ENCODE data around the gene C1S.

DNA sequence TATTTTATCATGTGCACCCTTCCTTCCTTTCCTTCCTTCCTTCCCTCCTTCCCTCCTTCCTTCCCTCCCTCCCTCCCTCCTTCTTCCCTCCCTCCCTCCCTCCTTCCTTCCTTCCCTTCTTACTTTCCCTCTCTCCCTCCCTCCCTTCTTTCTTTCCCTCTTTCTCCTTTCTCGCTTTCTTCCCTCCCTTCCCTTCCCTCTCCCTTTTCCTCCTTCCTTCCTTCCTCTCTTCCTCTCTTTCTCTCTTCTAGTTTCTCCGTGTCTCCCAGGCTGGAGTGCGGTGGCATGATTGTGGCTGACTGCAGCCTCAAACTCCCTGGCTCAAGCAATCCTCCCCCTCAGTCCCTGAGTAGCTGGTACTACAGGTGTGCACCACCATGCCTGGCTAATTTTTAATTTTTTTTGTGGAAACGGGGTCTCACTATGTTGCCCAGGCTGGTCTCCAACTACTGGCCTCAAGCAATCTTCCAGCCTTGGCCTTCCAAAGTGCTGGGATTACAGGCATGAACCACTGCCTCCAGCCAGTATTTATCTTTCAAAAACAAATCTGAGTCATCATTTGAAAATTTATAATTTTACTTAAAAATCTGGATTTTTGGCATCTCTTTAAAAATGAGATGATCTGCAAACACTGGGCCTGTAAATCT, 40.7 kb downstream of the C1S start:
- TF ChIP-seq, protein P1, sequence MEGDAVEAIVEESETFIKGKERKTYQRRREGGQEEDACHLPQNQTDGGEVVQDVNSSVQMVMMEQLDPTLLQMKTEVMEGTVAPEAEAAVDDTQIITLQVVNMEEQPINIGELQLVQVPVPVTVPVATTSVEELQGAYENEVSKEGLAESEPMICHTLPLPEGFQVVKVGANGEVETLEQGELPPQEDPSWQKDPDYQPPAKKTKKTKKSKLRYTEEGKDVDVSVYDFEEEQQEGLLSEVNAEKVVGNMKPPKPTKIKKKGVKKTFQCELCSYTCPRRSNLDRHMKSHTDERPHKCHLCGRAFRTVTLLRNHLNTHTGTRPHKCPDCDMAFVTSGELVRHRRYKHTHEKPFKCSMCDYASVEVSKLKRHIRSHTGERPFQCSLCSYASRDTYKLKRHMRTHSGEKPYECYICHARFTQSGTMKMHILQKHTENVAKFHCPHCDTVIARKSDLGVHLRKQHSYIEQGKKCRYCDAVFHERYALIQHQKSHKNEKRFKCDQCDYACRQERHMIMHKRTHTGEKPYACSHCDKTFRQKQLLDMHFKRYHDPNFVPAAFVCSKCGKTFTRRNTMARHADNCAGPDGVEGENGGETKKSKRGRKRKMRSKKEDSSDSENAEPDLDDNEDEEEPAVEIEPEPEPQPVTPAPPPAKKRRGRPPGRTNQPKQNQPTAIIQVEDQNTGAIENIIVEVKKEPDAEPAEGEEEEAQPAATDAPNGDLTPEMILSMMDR (IDR thresholded peaks at IDR 0.05; ENCODE audit: borderline replicate concordance, extremely low read depth, low read length, poor library complexity, severe bottlenecking), result no peak
- no peak for TF ChIP-seq EZH2 (IDR thresholded peaks at IDR 0.05; ENCODE audit: borderline replicate concordance, low read depth, low read length, severe bottlenecking)
